Measurements from ENCODE around the gene PPM1H. TPM values are rescaled to one million over a fixed set of nuclear protein-coding genes. Genes with fewer than 3 reads are reported as not detected.

PPM1H gene
- total and polyA plus RNA-seq, 10 of the 15 experiments (the other 5 are each of a cell fraction or from before 2014, with no cell fraction given): 0.11 to 0.83 (median 0.49) TPM

DNA sequence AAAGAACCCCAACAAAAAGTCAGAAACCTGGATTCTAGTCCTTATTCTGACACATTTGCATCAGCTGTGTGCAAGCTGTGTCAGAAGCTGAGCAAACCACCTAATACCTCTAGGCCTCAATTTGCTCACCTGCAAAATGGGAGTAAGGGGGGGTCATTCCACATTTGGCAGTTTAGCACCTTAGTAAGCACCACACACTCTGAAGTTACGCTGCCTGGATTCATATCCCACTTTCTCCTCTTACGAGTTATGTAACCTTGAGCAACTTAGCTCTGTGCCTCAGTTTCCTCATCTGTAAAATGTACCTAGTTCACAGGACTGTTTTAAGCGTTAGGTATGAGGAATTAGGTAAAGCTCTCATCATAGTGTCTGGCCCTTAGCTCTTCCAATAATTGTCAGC is 218.9 kb downstream of the PPM1H start:
- in situ Hi-C loops (cut with MboI) (no loop called here), intact Hi-C loops (cut with micrococcal nuclease; ENCODE audit: unreplicated experiment) (no loop called here)
- ChIA-PET RAD21 (ENCODE audit: unreplicated experiment) (no interaction called here), CTCF (interaction anchor here (1.1 to 1.4 kb wide), 3 partner anchors 34 to 82 kb away, joined by 3 to 5 read pairs (median 3); no protein-coding TSS in a partner anchor), POLR2A (no interaction called here), SMC1A (ENCODE audit: uncharacterized antibody, unreplicated experiment) (interaction anchor here (2.6 kb wide), 1 partner anchor 8 kb away, joined by 6 read pairs; no protein-coding TSS in a partner anchor)
- Histone ChIP-seq H3K36me3 (ENCODE audit: control insufficient read depth in 2 of 2, insufficient read depth in 2 of 2, low read length in 1 of 2) (no peaks in the 10 kb centered on the region), H4K20me1 (ENCODE audit: control insufficient read depth, insufficient read depth) (no peaks in the 10 kb centered on the region), H3K27me3 (replicated peaks in 1 of 2; ENCODE audit: control insufficient read depth in 2 of 2, insufficient read depth in 2 of 2, low read length in 1 of 2) (no peaks in the 10 kb centered on the region), H3K27ac (ENCODE audit: control insufficient read depth, insufficient read depth) (no peak overlapping the region), H3K4me3 (no peak overlapping the region), H3K4me2 (ENCODE audit: control insufficient read depth, insufficient read depth) (no peak overlapping the region), H2AFZ (ENCODE audit: control insufficient read depth, low read depth, low read length) (no peak overlapping the region), H3K4me1 (ENCODE audit: control insufficient read depth, insufficient read depth, low read length) (no peaks in the 10 kb centered on the region), H3K9me3 (replicated peaks; ENCODE audit: control insufficient read depth, insufficient read depth, low read length) (no peaks in the 10 kb centered on the region), H3K79me2 (ENCODE audit: control insufficient read depth, insufficient read depth, low read length) (no peaks in the 10 kb centered on the region), H3K9ac (ENCODE audit: control insufficient read depth, insufficient read depth, low read length) (no peak overlapping the region)
- TF ChIP-seq, protein P1, sequence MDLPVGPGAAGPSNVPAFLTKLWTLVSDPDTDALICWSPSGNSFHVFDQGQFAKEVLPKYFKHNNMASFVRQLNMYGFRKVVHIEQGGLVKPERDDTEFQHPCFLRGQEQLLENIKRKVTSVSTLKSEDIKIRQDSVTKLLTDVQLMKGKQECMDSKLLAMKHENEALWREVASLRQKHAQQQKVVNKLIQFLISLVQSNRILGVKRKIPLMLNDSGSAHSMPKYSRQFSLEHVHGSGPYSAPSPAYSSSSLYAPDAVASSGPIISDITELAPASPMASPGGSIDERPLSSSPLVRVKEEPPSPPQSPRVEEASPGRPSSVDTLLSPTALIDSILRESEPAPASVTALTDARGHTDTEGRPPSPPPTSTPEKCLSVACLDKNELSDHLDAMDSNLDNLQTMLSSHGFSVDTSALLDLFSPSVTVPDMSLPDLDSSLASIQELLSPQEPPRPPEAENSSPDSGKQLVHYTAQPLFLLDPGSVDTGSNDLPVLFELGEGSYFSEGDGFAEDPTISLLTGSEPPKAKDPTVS (IDR thresholded peaks at IDR 0.05; ENCODE audit: low read depth, low read length): no peak
- no peak for TF ChIP-seq EGR1 (IDR thresholded peaks at IDR 0.05; ENCODE audit: borderline replicate concordance in 1 of 2, low read depth in 2 of 2, low read length in 2 of 2)
- TF ChIP-seq PAX5 (IDR thresholded peaks at IDR 0.05; ENCODE audit: borderline replicate concordance, low read depth, low read length): no peak
- TF ChIP-seq, protein P2, sequence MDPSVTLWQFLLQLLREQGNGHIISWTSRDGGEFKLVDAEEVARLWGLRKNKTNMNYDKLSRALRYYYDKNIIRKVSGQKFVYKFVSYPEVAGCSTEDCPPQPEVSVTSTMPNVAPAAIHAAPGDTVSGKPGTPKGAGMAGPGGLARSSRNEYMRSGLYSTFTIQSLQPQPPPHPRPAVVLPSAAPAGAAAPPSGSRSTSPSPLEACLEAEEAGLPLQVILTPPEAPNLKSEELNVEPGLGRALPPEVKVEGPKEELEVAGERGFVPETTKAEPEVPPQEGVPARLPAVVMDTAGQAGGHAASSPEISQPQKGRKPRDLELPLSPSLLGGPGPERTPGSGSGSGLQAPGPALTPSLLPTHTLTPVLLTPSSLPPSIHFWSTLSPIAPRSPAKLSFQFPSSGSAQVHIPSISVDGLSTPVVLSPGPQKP (IDR thresholded peaks at IDR 0.05; ENCODE audit: low read depth, low read length): no peak
- no peak for TF ChIP-seq NFIC (IDR thresholded peaks at IDR 0.05; ENCODE audit: low read depth, low read length)
- TF ChIP-seq YY1 (IDR thresholded peaks at IDR 0.05; ENCODE audit: low read depth, low read length): no peak
- TF ChIP-seq, protein P3, sequence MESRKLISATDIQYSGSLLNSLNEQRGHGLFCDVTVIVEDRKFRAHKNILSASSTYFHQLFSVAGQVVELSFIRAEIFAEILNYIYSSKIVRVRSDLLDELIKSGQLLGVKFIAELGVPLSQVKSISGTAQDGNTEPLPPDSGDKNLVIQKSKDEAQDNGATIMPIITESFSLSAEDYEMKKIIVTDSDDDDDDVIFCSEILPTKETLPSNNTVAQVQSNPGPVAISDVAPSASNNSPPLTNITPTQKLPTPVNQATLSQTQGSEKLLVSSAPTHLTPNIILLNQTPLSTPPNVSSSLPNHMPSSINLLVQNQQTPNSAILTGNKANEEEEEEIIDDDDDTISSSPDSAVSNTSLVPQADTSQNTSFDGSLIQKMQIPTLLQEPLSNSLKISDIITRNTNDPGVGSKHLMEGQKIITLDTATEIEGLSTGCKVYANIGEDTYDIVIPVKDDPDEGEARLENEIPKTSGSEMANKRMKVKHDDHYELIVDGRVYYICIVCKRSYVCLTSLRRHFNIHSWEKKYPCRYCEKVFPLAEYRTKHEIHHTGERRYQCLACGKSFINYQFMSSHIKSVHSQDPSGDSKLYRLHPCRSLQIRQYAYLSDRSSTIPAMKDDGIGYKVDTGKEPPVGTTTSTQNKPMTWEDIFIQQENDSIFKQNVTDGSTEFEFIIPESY (IDR thresholded peaks at IDR 0.05): no peak
- TF ChIP-seq CBFB (IDR thresholded peaks at IDR 0.05; ENCODE audit: low read depth): no peak
- TF ChIP-seq, protein P4, sequence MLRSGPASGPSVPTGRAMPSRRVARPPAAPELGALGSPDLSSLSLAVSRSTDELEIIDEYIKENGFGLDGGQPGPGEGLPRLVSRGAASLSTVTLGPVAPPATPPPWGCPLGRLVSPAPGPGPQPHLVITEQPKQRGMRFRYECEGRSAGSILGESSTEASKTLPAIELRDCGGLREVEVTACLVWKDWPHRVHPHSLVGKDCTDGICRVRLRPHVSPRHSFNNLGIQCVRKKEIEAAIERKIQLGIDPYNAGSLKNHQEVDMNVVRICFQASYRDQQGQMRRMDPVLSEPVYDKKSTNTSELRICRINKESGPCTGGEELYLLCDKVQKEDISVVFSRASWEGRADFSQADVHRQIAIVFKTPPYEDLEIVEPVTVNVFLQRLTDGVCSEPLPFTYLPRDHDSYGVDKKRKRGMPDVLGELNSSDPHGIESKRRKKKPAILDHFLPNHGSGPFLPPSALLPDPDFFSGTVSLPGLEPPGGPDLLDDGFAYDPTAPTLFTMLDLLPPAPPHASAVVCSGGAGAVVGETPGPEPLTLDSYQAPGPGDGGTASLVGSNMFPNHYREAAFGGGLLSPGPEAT (IDR thresholded peaks at IDR 0.05; ENCODE audit: low read depth): no peak
- no peak for TF ChIP-seq YBX1 (IDR thresholded peaks at IDR 0.05)
- TF ChIP-seq, protein P5, sequence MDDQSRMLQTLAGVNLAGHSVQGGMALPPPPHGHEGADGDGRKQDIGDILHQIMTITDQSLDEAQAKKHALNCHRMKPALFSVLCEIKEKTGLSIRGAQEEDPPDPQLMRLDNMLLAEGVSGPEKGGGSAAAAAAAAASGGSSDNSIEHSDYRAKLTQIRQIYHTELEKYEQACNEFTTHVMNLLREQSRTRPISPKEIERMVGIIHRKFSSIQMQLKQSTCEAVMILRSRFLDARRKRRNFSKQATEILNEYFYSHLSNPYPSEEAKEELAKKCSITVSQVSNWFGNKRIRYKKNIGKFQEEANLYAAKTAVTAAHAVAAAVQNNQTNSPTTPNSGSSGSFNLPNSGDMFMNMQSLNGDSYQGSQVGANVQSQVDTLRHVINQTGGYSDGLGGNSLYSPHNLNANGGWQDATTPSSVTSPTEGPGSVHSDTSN (IDR thresholded peaks at IDR 0.05; ENCODE audit: insufficient replicate concordance, low read depth, low read length): no peak
- TF ChIP-seq FOS (IDR thresholded peaks at IDR 0.05; ENCODE audit: borderline replicate concordance, extremely low read depth, insufficient read length): no peak
- no peak for TF ChIP-seq CHD1 (IDR thresholded peaks at IDR 0.05; ENCODE audit: low read depth, low read length)
- ATAC-seq (no peak), FAIRE-seq (no peak), DNase-seq (ENCODE audit: low read depth, low spot score) (no peak)
- no TSS peak for BruUV-seq (replicated peaks)
- WGBS (ENCODE audit: insufficient coverage, insufficient replicate concordance, low lambda C conversion rate, missing lambda C conversion rate): 42% methylated on average over 3 of the region's 3 CpGs

All from GM12878 (cell line).